ENCODE results near the gene MTA1.

MTA1 gene

DNA sequence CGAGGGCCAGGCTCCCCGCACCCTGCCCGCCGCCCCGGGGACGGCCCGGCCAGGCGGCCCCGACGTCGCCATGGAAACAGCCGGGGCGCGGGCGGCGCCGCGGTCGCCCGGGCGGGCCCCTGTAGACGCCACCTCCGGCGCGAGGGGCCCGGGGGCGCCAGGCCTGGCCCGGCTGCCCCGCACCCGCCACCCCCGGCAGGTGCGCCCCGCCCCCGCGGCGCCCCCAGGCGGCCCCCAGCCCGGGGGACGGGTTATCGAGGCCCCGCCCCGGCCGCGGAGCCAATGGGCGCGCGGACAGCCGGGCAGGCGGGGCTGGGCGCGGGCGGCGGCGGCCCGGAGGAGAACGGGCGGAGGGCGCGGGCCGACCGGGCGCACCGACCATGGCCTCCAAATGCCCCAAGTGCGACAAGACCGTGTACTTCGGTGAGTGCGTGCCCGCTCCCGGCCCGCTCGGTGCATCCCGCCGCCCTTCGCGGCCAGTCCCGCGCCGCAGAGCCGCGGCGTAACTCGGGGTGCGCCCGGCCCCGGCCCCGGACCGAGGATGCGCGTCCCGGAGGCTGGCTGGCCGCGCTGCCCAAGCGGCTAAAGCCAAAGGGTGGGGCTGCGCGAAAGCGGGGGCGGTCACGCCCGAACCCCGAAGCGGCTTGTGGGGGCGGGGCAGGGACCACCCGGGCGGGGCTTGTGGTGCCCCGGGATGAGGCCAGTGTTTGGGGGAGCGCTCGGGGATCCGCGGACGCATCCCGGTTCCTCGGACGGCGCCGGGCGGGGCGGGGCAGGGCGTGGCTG is 55.0 kb downstream of the MTA1 start, which contains the start of gene CRIP2:
TSS of gene CRIP2 (plus strand) at position 339 of the 786 bp plus-strand sequence. CDS start at position 381, 42 bp downstream.
- TF ChIP-seq TAF1 (IDR thresholded peaks at IDR 0.05; ENCODE audit: borderline replicate concordance, insufficient read depth, low read length) = no peak
- TF ChIP-seq POLR2AphosphoS5 (IDR thresholded peaks at IDR 0.05; ENCODE audit: low read depth, low read length) = no peak
- TF ChIP-seq REST (IDR thresholded peaks at IDR 0.05; ENCODE audit: insufficient read depth in 1 of 2, low read depth in 2 of 2, low read length in 2 of 2) = no peak
- TF ChIP-seq SIN3A (IDR thresholded peaks at IDR 0.05; ENCODE audit: borderline replicate concordance, insufficient read depth, low read length) = no peak
- TF ChIP-seq FOXP2 (optimal IDR thresholded peaks at IDR 0.05; ENCODE audit: borderline replicate concordance, extremely low read depth, extremely low read length, insufficient read depth) = no peak

DNA sequence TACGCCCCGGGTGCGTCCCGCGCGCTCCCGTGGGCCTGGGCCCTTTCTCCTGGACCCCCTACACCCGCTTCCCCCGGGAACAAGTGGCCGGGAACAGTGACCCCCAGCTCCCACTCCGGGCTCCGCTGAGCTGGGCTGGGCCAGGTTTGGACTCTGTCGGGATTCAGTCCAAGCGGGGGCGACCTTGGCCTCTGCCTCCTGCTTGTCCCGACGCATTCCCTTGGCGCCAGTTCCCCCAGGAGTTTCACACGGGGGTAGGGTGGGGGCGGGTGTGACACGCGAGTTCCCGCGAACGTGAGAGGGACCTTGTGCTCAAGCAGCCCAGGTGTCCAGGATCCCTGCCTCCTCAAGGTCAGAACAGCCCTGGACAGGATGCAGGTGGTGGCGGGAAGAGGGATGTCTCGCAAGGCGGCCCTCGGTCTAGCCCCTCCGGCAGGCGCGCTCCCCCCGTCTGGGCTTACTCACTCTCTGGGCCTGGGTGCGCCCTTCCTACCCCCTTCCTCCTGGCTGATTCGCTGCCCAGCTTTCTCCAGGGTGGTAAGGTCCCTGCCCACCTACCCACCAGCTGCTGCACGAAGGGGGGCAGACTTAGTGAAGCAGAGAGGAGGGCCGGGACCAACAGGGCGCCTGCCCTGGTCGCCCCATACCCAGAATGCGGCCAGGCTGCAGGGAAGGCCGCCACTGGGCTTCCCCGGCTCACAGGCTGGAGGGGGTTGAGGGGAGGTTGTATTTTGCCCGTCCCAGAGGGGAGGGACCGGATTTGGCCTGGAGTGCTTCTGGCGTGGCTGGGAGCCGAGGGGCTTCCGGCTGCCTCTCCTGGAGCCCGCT is 55.9 kb downstream of the MTA1 start:
- TF ChIP-seq FOXP2 (optimal IDR thresholded peaks at IDR 0.05; ENCODE audit: borderline replicate concordance, extremely low read depth, extremely low read length, insufficient read depth) = no peak
- TF ChIP-seq REST (IDR thresholded peaks at IDR 0.05; ENCODE audit: insufficient read depth in 1 of 2, low read depth in 2 of 2, low read length in 2 of 2) = no peak
- TF ChIP-seq SIN3A (IDR thresholded peaks at IDR 0.05; ENCODE audit: borderline replicate concordance, insufficient read depth, low read length) = no peak
- no peak for TF ChIP-seq POLR2AphosphoS5 (IDR thresholded peaks at IDR 0.05; ENCODE audit: low read depth, low read length)
- TF ChIP-seq TAF1 (IDR thresholded peaks at IDR 0.05; ENCODE audit: borderline replicate concordance, insufficient read depth, low read length) = no peak

DNA sequence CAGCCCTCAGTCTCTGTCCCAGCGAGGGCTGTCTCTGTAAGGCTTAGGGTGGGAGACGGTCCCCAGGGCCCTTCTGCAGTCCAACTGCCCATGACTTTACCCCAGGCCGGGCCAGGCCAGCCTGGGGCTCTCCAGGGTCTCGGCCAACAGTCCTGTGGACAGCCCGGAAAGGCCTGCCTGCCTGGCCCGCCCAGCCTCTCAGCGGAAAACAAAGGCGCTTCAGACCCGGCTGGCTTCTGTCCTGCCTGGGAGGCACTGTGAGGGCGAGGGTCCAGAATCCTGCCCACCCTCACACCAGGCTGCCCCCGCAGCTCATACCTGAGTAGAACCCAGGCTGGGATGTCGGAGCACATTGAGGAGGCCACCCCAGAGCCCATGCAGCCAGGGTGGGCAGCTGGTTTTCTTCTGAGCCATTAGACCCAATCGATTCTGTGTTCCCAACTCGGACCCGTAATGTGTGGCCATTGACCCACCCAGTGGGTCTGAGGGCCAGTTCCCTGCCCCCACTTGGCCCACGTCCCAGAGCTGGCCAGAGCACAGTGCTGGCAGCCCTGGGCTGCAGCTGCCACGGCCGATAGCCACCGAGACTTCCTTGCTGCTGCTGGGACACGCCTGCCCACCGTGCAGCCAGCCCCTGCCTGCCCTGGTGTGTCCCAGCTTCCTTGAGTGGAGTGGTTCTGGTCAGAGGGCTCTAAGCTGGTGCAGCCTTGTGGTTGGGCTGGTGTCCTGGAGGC is 56.6 kb downstream of the MTA1 start:
- TF ChIP-seq SIN3A (IDR thresholded peaks at IDR 0.05; ENCODE audit: borderline replicate concordance, insufficient read depth, low read length) (no peak), POLR2AphosphoS5 (IDR thresholded peaks at IDR 0.05; ENCODE audit: low read depth, low read length) (no peak), REST (IDR thresholded peaks at IDR 0.05; ENCODE audit: insufficient read depth in 1 of 2, low read depth in 2 of 2, low read length in 2 of 2) (no peak), FOXP2 (optimal IDR thresholded peaks at IDR 0.05; ENCODE audit: borderline replicate concordance, extremely low read depth, extremely low read length, insufficient read depth) (no peak), TAF1 (IDR thresholded peaks at IDR 0.05; ENCODE audit: borderline replicate concordance, insufficient read depth, low read length) (no peak)

DNA sequence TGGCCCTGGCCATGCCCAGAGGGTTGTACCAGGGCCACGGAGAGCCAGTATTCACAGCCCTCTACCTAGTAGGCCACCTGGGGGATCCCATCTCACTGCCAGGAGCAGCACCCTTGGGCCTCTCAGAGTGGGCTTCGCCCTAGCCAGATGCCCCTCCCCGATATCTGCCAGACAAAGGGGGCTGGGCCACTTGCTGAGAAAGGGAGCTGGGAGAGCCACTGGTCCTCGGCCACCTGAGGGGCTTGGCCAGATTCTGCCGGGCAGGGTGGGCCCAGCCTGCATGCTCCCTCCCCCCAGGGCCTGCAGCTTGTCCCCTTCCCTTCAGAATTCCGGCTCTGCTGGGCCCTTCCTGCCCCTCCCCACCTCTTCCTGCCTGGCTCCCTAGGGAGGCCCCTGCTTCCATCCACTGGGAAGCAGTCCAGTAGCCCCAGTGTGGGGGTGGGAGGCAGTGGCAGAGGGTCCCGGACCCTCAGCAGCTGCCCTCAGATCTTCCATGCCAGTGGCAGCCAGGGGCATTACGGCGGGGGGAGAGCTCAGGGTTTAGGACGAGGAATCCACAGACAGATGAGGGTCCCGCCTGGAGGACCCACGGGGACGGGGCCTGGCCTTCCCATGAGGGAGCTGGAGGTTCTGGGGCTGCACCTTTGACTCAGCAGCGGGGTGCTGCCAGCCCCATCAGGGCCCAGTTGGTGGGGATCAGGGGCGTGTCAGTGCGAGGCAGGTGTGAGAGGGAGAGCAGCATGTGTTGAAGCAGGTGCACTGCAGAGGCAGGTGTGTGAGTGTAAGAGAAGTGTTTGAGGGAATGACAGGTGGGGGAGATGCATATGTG is 57.4 kb downstream of the MTA1 start:
- TF ChIP-seq FOXP2 (optimal IDR thresholded peaks at IDR 0.05; ENCODE audit: borderline replicate concordance, extremely low read depth, extremely low read length, insufficient read depth) (no peak), TAF1 (IDR thresholded peaks at IDR 0.05; ENCODE audit: borderline replicate concordance, insufficient read depth, low read length) (no peak), SIN3A (IDR thresholded peaks at IDR 0.05; ENCODE audit: borderline replicate concordance, insufficient read depth, low read length) (no peak), REST (IDR thresholded peaks at IDR 0.05; ENCODE audit: insufficient read depth in 1 of 2, low read depth in 2 of 2, low read length in 2 of 2) (no peak), POLR2AphosphoS5 (IDR thresholded peaks at IDR 0.05; ENCODE audit: low read depth, low read length) (no peak)

Measured in PFSK-1 (cell line).